DOHH2 (cell line): ENCODE results near the gene RER1.

Source experiments
- H3F3A ChIP-seq: fragments of 200-600 bp; sonication (generic), shearing (Covaris generic); 2 replicates; pipeline ENCODE4 v1.6.0; 2016; ENCODE audit warnings: antibody characterized with exemption, mild to moderate bottlenecking; ENCODE audit not compliant: control insufficient read depth, insufficient read depth
- H3K27ac ChIP-seq: fragments of 200-600 bp; sonication (generic); 2 replicates; pipeline ENCODE4 v1.5.1; 2014; ENCODE audit warnings: low read depth, mild to moderate bottlenecking, low read length, moderate library complexity
- H3K27me3 ChIP-seq: fragments of 200-600 bp; sonication (generic); 2 replicates; pipeline ENCODE4 v1.6.1; 2014; ENCODE audit warnings: mild to moderate bottlenecking, low read length, mixed read lengths; ENCODE audit not compliant: control insufficient read depth
- H3K36me3 ChIP-seq: fragments of 200-600 bp; sonication (generic); 2 replicates; pipeline ENCODE4 v1.6.1; 2014; ENCODE audit warnings: mild to moderate bottlenecking, low read length, moderate library complexity, mixed read lengths; ENCODE audit not compliant: control insufficient read depth
- H3K4me1 ChIP-seq: fragments of 200-600 bp; sonication (generic); 2 replicates; pipeline ENCODE4 v1.6.1; 2014; ENCODE audit warnings: mild to moderate bottlenecking, low read length, mixed read lengths; ENCODE audit not compliant: control insufficient read depth
- H3K4me2 ChIP-seq: fragments of 200-600 bp; sonication (generic); 2 replicates; pipeline ENCODE4 v1.6.0; 2014; ENCODE audit warnings: mild to moderate bottlenecking, low read length, moderate library complexity
- H3K4me3 ChIP-seq: fragments of 200-600 bp; sonication (generic); 2 replicates; pipeline ENCODE4 v1.5.1; 2014; ENCODE audit warnings: mild to moderate bottlenecking, low read length, mixed read lengths
- H3K79me2 ChIP-seq: fragments of 200-600 bp; sonication (generic); 2 replicates; pipeline ENCODE4 v1.6.1; 2014; ENCODE audit warnings: mild to moderate bottlenecking, low read length, mixed read lengths; ENCODE audit not compliant: control insufficient read depth
- H3K9me2 ChIP-seq: fragments of 200-600 bp; sonication (generic); replicated peaks from 2 replicates; pipeline ENCODE4 v1.6.1; 2014; ENCODE audit warnings: mild to moderate bottlenecking, low read length, mixed read lengths; ENCODE audit not compliant: control insufficient read depth
- H3K9me3 ChIP-seq: fragments of 200-600 bp; sonication (generic); 2 replicates; pipeline ENCODE4 v1.6.1; 2014; ENCODE audit warnings: antibody characterized with exemption, low read length, mixed read lengths; ENCODE audit not compliant: control insufficient read depth, insufficient read depth
- H4K20me1 ChIP-seq: fragments of 200-600 bp; sonication (generic); 2 replicates; pipeline ENCODE4 v1.6.0; 2014; ENCODE audit warnings: low read depth, mild to moderate bottlenecking, antibody characterized with exemption, low read length, moderate library complexity; ENCODE audit not compliant: control insufficient read depth, insufficient read depth
- EZH2phosphoT487 ChIP-seq: fragments of 200-600 bp; sonication (generic); IDR thresholded peaks from 2 replicates; pipeline ENCODE4 v1.6.1; 2017; ENCODE audit warnings: borderline replicate concordance, mild to moderate bottlenecking, antibody characterized with exemption, low read length, moderate library complexity, mixed read lengths
- TF ChIP-seq, protein P1 (sequence below): fragments of 200-600 bp; sonication (generic); IDR thresholded peaks from one replicate; pipeline ENCODE4 v1.5.1; 2014; ENCODE audit warnings: antibody characterized with exemption, mild to moderate bottlenecking, low read depth, low read length; ENCODE audit not compliant: poor library complexity, severe bottlenecking

The RER1 gene

DNA sequence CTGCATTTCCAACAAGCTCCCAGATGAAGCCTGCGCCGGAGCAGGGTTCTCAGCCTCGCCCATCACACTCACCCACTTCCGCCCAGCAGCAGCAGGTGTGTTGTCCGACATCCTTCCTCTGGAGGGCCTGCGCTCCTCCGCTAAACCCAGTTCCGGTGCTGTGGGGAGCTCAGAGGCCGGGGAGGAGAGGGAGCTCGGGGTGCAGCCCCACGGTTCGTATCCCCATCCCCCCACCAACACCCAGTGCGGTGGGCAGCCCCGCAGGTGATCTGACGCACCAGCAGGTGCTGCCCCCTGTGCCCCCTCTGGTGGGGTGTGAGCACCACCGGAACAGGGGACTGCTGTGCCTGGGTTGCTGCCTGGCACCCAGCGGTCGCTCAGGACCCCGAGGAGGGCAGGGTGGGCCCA lies 24.2 kb downstream of the RER1 start:
- Histone ChIP-seq H4K20me1 (0 out of 2 replicates have a peak, but pooled peaks cover 4% of the 10 kb centered on the region), H3K4me2 (peak overlapping the region; percentile 88), H3K4me1 (peaks cover 43% of the 10 kb centered on the region), H3K27me3 (no peaks in the 10 kb centered on the region), H3K9me3 (no peaks in the 10 kb centered on the region), H3K9me2 (no peaks in the 10 kb centered on the region), H3K79me2 (peaks cover 28% of the 10 kb centered on the region), H3K27ac (peak overlapping the region; percentile 77), H3K36me3 (peaks cover 12% of the 10 kb centered on the region), H3F3A (0 out of 2 replicates have a peak, but pooled peaks cover 10% of the 10 kb centered on the region), H3K4me3 (peak overlapping the region; percentile 89)
- TF ChIP-seq EZH2phosphoT487, result no peak
- TF ChIP-seq, protein P1, sequence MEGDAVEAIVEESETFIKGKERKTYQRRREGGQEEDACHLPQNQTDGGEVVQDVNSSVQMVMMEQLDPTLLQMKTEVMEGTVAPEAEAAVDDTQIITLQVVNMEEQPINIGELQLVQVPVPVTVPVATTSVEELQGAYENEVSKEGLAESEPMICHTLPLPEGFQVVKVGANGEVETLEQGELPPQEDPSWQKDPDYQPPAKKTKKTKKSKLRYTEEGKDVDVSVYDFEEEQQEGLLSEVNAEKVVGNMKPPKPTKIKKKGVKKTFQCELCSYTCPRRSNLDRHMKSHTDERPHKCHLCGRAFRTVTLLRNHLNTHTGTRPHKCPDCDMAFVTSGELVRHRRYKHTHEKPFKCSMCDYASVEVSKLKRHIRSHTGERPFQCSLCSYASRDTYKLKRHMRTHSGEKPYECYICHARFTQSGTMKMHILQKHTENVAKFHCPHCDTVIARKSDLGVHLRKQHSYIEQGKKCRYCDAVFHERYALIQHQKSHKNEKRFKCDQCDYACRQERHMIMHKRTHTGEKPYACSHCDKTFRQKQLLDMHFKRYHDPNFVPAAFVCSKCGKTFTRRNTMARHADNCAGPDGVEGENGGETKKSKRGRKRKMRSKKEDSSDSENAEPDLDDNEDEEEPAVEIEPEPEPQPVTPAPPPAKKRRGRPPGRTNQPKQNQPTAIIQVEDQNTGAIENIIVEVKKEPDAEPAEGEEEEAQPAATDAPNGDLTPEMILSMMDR, result peak; percentile 35

DNA sequence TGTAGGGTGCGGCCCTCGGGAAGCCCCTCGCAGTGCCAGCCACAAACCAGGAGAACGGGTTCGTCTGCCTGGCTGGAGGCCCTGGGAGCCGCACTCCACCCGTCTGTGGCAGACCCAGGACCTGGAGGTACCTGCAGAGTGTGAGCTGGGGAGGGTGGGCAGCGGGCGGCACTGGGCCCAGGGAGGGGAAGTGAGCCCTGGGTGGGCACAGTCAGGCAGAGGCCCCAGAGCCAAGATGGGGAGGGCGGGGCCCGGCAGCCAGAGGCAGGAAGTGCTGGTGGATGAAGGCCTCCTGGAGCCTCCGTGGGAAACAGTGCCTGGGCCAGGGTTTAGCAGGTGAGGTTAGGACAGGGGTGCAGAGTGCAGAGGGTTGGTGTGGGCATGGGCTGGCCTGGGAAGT lies 24.8 kb downstream of the RER1 start:
- Histone ChIP-seq H4K20me1 (0 out of 2 replicates have a peak, but pooled peaks cover 4% of the 10 kb centered on the region), H3K4me2 (peak overlapping the region; percentile 88), H3F3A (0 out of 2 replicates have a peak, but pooled peaks cover 10% of the 10 kb centered on the region), H3K36me3 (peaks cover 12% of the 10 kb centered on the region), H3K9me3 (no peaks in the 10 kb centered on the region), H3K4me3 (peak overlapping the region; percentile 89), H3K9me2 (no peaks in the 10 kb centered on the region), H3K27me3 (no peaks in the 10 kb centered on the region), H3K27ac (no peak overlapping the region; the same call in 1 of the 2 replicates), H3K4me1 (peaks cover 41% of the 10 kb centered on the region), H3K79me2 (peaks cover 24% of the 10 kb centered on the region)
- no peak for TF ChIP-seq EZH2phosphoT487
- TF ChIP-seq, protein P1, result no peak

DNA sequence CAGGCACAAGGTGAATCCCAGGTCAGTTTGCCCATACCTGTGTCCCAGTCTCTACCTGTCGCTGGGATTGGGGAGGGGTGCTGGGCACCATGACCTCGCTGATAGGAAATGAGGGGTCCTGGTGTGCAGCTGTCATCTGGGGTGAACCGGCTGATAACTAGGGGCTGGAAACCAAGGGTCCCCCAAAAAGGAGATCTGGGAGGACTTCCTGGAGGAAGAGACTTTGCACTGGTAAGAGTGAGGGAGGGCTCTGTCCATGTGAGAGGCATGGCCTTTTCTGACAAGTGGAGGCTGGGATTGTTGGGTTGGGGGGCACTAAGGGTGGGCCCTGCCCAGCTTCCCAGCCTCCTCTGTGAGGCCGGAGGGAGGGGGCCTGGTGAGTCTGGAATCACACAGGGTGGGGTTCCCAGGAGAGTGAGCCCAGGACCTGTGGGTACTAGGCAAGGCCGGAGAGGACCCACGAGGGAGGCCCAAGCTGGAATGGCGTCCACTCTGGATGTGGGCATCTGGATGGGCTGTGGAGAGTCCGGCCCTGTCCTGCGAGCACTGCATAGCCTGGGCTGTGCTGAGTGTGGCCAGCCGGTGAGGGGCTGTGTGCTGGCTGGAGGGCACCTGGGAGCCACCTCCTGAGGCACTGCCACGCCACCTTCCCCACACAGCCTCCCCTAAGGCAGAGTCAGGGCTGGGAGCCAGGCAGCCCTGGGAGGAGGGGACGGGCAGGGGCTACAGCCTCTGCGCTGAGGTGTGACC lies 25.6 kb downstream of the RER1 start:
- peaks cover 36% of the 10 kb centered on the region for H3K4me1 ChIP-seq
- no peak overlapping the region for H3K4me3 ChIP-seq
- 0 out of 2 replicates have a peak, but pooled peaks cover 10% of the 10 kb centered on the region for H3F3A ChIP-seq
- H3K9me2 ChIP-seq, result no peaks in the 10 kb centered on the region
- H3K79me2 ChIP-seq, result peaks cover 16% of the 10 kb centered on the region
- H3K27ac ChIP-seq, result no peak overlapping the region
- TF ChIP-seq, protein P1, result no peak
- no peak for TF ChIP-seq EZH2phosphoT487
- peaks cover 8% of the 10 kb centered on the region for H3K36me3 ChIP-seq
- no peaks in the 10 kb centered on the region for H3K27me3 ChIP-seq
- 0 out of 2 replicates have a peak, but pooled peaks cover 4% of the 10 kb centered on the region for H4K20me1 ChIP-seq
- H3K4me2 ChIP-seq, result no peak overlapping the region
- H3K9me3 ChIP-seq, result no peaks in the 10 kb centered on the region
